ENCODE data around the gene PDE3A. TPM values are rescaled to one million over a fixed set of nuclear protein-coding genes. Genes with fewer than 3 reads are reported as not detected.

The PDE3A gene
- polyA plus RNA-seq, 1 experiment, result 3.5 TPM

DNA sequence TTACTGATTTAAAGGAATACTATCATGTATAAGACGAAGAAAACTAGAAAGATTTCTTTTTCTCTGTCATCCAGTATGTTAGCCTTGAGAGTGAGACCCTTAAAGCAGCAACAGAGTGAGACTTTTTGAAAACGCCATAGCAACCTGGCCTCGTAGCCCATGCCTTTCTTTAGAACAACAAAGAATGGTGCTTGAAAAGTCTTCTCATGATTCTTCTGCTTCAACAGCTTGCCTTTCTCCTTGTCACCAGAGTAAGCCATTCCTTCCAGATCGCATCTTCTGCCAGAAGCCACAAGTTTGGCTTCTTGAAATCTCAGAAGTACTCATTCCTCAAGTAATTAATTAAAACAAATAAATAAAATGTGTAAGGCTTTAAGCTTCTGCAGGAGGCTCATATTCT lies 109.3 kb downstream of the PDE3A start:
- Histone ChIP-seq H3K36me3 (ENCODE audit: control insufficient read depth, insufficient read depth, low read length) (no peaks in the 10 kb centered on the region), H3K27me3 (ENCODE audit: control insufficient read depth, insufficient read depth, low read length) (no peaks in the 10 kb centered on the region), H3K4me3 (ENCODE audit: low read depth, low read length) (no peak overlapping the region)
- DNase-seq (ENCODE audit: low read depth), result no peak
- ChIA-PET POLR2A (no interaction called here), CTCF (no interaction called here)
- TF ChIP-seq, protein P1, sequence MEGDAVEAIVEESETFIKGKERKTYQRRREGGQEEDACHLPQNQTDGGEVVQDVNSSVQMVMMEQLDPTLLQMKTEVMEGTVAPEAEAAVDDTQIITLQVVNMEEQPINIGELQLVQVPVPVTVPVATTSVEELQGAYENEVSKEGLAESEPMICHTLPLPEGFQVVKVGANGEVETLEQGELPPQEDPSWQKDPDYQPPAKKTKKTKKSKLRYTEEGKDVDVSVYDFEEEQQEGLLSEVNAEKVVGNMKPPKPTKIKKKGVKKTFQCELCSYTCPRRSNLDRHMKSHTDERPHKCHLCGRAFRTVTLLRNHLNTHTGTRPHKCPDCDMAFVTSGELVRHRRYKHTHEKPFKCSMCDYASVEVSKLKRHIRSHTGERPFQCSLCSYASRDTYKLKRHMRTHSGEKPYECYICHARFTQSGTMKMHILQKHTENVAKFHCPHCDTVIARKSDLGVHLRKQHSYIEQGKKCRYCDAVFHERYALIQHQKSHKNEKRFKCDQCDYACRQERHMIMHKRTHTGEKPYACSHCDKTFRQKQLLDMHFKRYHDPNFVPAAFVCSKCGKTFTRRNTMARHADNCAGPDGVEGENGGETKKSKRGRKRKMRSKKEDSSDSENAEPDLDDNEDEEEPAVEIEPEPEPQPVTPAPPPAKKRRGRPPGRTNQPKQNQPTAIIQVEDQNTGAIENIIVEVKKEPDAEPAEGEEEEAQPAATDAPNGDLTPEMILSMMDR (IDR thresholded peaks at IDR 0.05; ENCODE audit: insufficient read depth, low read depth, low read length), result no peak

DNA sequence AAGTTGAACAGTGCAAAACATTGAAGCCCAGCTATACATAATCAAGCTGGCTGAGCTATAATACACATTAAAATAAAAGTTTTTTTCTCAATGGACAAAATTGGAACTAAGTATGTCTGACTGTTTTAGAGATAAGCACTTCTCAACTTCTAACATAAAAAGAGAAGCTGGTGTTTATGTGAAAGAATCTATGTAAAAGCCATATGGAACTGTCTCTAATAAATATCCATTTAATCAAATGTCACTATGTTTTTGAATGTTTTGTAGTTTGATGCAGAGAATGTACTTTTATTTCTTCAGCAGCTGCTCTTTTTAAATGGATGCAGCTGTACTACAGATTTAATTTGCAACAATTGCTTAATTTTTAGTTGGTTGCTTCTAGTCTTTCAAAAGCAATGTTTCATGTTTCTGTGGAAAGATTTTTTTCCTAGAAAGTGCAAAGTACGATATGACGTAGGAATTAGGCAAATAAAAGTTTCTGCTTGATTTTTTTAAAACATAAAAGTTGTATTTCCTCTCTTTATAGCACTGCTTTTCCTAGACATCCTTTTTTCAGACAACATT lies 114.2 kb downstream of the PDE3A start:
- Histone ChIP-seq H3K36me3 (ENCODE audit: control insufficient read depth, insufficient read depth, low read length) (no peaks in the 10 kb centered on the region), H3K27me3 (ENCODE audit: control insufficient read depth, insufficient read depth, low read length) (no peaks in the 10 kb centered on the region), H3K4me3 (ENCODE audit: low read depth, low read length) (no peak overlapping the region)
- ChIA-PET CTCF (interaction anchor here (0.6 to 1.2 kb wide), 2 partner anchors 20 to 140 kb away, joined by 3 to 4 read pairs; no protein-coding TSS in a partner anchor), POLR2A (interaction anchor here (0.6 kb wide), 1 partner anchor 672 kb away, joined by 4 read pairs; no protein-coding TSS in a partner anchor)
- DNase-seq (ENCODE audit: low read depth), result no peak
- TF ChIP-seq, protein P1 (IDR thresholded peaks at IDR 0.05; ENCODE audit: insufficient read depth, low read depth, low read length), result no peak

DNA sequence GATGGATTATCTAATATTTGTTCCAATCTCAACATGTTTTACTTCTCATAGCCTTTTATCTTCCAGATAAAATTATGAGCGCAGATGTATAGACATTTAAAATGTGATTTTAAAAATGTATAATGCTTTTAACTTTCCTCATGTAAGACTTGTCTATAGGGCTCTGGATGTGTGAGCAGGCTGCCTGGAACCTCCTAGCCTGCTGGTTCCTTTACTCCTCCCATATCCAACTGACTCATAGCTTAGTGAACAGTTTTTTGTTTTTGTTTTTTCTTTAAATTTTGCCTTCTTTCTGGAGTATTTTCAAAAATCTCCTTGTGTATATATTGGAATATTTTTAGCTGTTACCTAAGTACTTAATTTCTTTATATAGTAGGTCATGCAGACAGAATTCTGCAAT lies 115.4 kb downstream of the PDE3A start:
- no peaks in the 10 kb centered on the region for H3K27me3 ChIP-seq (ENCODE audit: control insufficient read depth, insufficient read depth, low read length)
- ChIA-PET POLR2A (no interaction called here), CTCF (interaction anchor here (0.7 to 1.1 kb wide), 2 partner anchors 117 to 143 kb away, joined by 4 read pairs; no protein-coding TSS in a partner anchor)
- TF ChIP-seq, protein P1 (IDR thresholded peaks at IDR 0.05; ENCODE audit: insufficient read depth, low read depth, low read length), result no peak
- H3K36me3 ChIP-seq (ENCODE audit: control insufficient read depth, insufficient read depth, low read length), result no peaks in the 10 kb centered on the region
- no peak for DNase-seq (ENCODE audit: low read depth)
- H3K4me3 ChIP-seq (ENCODE audit: low read depth, low read length), result no peak overlapping the region

DNA sequence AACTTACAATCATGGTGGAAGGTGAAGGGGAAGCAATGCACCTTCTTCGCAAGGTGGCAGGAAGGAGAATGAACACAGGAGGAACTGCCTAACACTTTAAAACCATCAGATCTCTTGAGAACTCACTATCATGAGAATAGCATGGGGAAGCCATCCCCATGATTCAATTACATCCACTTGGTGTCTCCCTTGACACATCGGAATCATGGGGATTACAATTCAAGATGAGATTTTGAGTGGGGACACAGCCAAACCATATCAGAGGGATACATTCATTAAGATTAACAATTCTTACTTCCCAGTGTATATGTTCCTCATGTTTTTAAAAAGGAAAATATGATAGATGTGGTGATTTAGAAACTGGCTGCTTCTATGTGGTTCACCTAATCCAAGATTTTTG lies 117.9 kb downstream of the PDE3A start:
- no peaks in the 10 kb centered on the region for H3K36me3 ChIP-seq (ENCODE audit: control insufficient read depth, insufficient read depth, low read length)
- H3K27me3 ChIP-seq (ENCODE audit: control insufficient read depth, insufficient read depth, low read length), result no peaks in the 10 kb centered on the region
- no peak for DNase-seq (ENCODE audit: low read depth)
- H3K4me3 ChIP-seq (ENCODE audit: low read depth, low read length), result no peak overlapping the region
- ChIA-PET CTCF (interaction anchor here (0.7 kb wide), 1 partner anchor 114 kb away, joined by 3 read pairs; no protein-coding TSS in a partner anchor), POLR2A (no interaction called here)
- TF ChIP-seq, protein P1 (IDR thresholded peaks at IDR 0.05; ENCODE audit: insufficient read depth, low read depth, low read length), result 0 out of 2 replicates have a peak, but pooled peaks have one; percentile 7

DNA sequence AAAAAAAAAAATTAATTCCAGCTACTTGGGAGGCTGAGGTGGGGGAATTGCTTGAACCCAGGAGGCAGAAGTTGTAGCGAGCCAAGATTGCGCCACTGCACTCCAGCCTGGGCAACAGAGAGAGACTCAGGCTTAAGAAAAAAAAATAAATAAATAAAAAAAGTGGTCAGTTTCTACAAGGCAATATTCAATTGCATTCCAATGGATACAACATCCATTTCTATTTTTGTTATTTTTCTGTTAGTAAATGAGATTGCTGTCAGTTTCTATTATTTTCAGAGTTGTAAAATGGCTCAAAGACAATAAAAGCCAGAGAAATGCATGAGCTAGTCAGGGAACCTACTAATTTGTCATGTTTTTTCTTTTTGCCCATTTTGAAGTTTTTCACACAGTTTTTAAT lies 119.2 kb downstream of the PDE3A start:
- no peak for DNase-seq (ENCODE audit: low read depth)
- CTCF ChIA-PET, result interaction anchor here (0.6 to 0.8 kb wide), 2 partner anchors 115 to 245 kb away, joined by 3 read pairs; no protein-coding TSS in a partner anchor
- POLR2A ChIA-PET, result interaction anchor here (0.6 kb wide), 1 partner anchor 12 kb away, joined by 4 read pairs; no protein-coding TSS in a partner anchor
- TF ChIP-seq, protein P1 (IDR thresholded peaks at IDR 0.05; ENCODE audit: insufficient read depth, low read depth, low read length), result no peak
- Histone ChIP-seq H3K4me3 (ENCODE audit: low read depth, low read length) (no peak overlapping the region), H3K36me3 (ENCODE audit: control insufficient read depth, insufficient read depth, low read length) (no peaks in the 10 kb centered on the region), H3K27me3 (ENCODE audit: control insufficient read depth, insufficient read depth, low read length) (no peaks in the 10 kb centered on the region)
